HepG2 (cell line): ENCODE results near the gene POFUT2. TPM values are rescaled to one million over a fixed set of nuclear protein-coding genes. Genes with fewer than 3 reads are reported as not detected.

Source experiments
- CSRNP2 ChIP-seq: sonication (generic); formaldehyde crosslinking; conservative IDR thresholded peaks from 2 replicates; pipeline ENCODE4 v1.8.0; 2022; ENCODE audit warnings: low read depth, missing genetic modification reagents
- DNMT3B ChIP-seq: conservative IDR thresholded peaks from 2 replicates; pipeline ENCODE4 v1.6.1; 2016; ENCODE audit warnings: missing biosample characterization, control low read depth
- GMEB1 ChIP-seq: sonication (generic); formaldehyde crosslinking; IDR thresholded peaks from 2 replicates; pipeline ENCODE4 v1.5.1; 2020; ENCODE audit warnings: missing genetic modification reagents, mild to moderate bottlenecking, borderline replicate concordance
- KAT2B ChIP-seq: fragments of 150-350 bp; IDR thresholded peaks from 2 replicates; pipeline ENCODE4 v1.6.1; 2014; ENCODE audit warnings: low read depth, low read length, borderline replicate concordance
- STAT5B ChIP-seq: sonication (generic); formaldehyde crosslinking; IDR thresholded peaks from 2 replicates; pipeline ENCODE4 v1.4.0; 2020; ENCODE audit warnings: missing genetic modification reagents
- UBTF ChIP-seq: sonication (generic); formaldehyde crosslinking; IDR thresholded peaks from 2 replicates; pipeline ENCODE4 v1.4.0; 2020; ENCODE audit warnings: mild to moderate bottlenecking, missing genetic modification reagents
- ZBTB40 ChIP-seq, 2 experiments: fragments of 450-650 bp in 1 of 2; sonication (generic) in 1 of 2; formaldehyde crosslinking in 1 of 2; IDR thresholded peaks; 2 replicates each; pipeline versions ENCODE4 v1.6.1 to v1.8.0; 2016 to 2022; ENCODE audit warnings: antibody characterized with exemption in 1 of 2, mild to moderate bottlenecking in 1 of 2, missing genetic modification reagents in 1 of 2
- ZMYM2 ChIP-seq: sonication (generic); formaldehyde crosslinking; IDR thresholded peaks from 2 replicates; pipeline ENCODE4 v1.8.0; 2022; ENCODE audit warnings: mild to moderate bottlenecking, missing genetic modification reagents
- ZMYM3 ChIP-seq: sonication (generic); formaldehyde crosslinking; IDR thresholded peaks from 2 replicates; pipeline ENCODE4 v1.5.1; 2020; ENCODE audit warnings: mild to moderate bottlenecking, missing genetic modification reagents
- ZNF383 ChIP-seq: sonication (generic); formaldehyde crosslinking; IDR thresholded peaks from 2 replicates; pipeline ENCODE4 v1.4.0; 2020; ENCODE audit warnings: missing genetic modification reagents, mild to moderate bottlenecking, borderline replicate concordance
- ZNF446 ChIP-seq: sonication (generic); formaldehyde crosslinking; IDR thresholded peaks from 2 replicates; pipeline ENCODE4 v1.5.0; 2020; ENCODE audit warnings: mild to moderate bottlenecking, missing genetic modification reagents
- ZNF460 ChIP-seq: sonication (generic); formaldehyde crosslinking; IDR thresholded peaks from 2 replicates; pipeline ENCODE4 v1.5.1; 2020; ENCODE audit warnings: missing genetic modification reagents, mild to moderate bottlenecking, borderline replicate concordance
- ZSCAN22 ChIP-seq: sonication (generic); formaldehyde crosslinking; IDR thresholded peaks from 2 replicates; pipeline ENCODE4 v1.4.0; 2020; ENCODE audit warnings: mild to moderate bottlenecking, missing genetic modification reagents
- polyA plus RNA-seq, 8 experiments: library from polyadenylated mRNA; depleted of rRNA in 3 of 8; stranded (reverse) in 7 of 8; unstranded in 1 of 8; fragments of >200 nt; fragmentation: Illumina TruSeq in 4 of 8; extraction: Trizol in 4 of 8; gene quantifications; 2 replicates each; pipeline versions ENCODE4 v1.2.1 to v1.2.3, GENCODE V29; 2011 to 2016; ENCODE audit warnings: low read depth in 4 of 8, missing spikeins in 1 of 8, mixed read lengths in 1 of 8; ENCODE audit not compliant: insufficient read depth in 1 of 8
- total RNA-seq, 5 experiments: library from RNA; depleted of rRNA; stranded (reverse); fragments of >200 nt; fragmentation: Illumina TruSeq; extraction: Trizol; gene quantifications; 2 replicates each; pipeline ENCODE4 v1.2.3, GENCODE V29; 2016; ENCODE audit warnings: low read depth in 1 of 5

POFUT2 gene
- total and polyA plus RNA-seq, 2 of the 13 experiments (the other 11 are each of a cell fraction or from before 2014, with no cell fraction given), result 22.8 to 24.0 TPM

- TF ChIP-seq ZBTB40 (IDR thresholded peaks at IDR 0.05) (no peak), ZBTB40 (CRISPR knock-in tag; IDR thresholded peaks at IDR 0.05) (0 out of 2 replicates have a peak, but pooled peaks have one; percentile 22), UBTF (CRISPR knock-in tag) (peak; percentile 84), ZMYM3 (CRISPR knock-in tag) (no peak), STAT5B (no peak), ZSCAN22 (CRISPR knock-in tag) (no peak), ZMYM2 (CRISPR knock-in tag) (peak; percentile 43; the same call in 1 of the 2 replicates), ZNF446 (CRISPR knock-in tag) (no peak), DNMT3B (CRISPR knock-in tag) (0 out of 2 replicates have a peak, but pooled peaks have one; percentile 28), KAT2B (no peak), GMEB1 (CRISPR knock-in tag) (peak; percentile 61), ZNF383 (no peak), CSRNP2 (no peak), ZNF460 (CRISPR knock-in tag) (no peak)
Measured at GRCh38 chr21:45306832-45307571, 19.3 kb upstream of the POFUT2 start (continued).
